Measurements from ENCODE around the gene MFSD6L.

DNA sequence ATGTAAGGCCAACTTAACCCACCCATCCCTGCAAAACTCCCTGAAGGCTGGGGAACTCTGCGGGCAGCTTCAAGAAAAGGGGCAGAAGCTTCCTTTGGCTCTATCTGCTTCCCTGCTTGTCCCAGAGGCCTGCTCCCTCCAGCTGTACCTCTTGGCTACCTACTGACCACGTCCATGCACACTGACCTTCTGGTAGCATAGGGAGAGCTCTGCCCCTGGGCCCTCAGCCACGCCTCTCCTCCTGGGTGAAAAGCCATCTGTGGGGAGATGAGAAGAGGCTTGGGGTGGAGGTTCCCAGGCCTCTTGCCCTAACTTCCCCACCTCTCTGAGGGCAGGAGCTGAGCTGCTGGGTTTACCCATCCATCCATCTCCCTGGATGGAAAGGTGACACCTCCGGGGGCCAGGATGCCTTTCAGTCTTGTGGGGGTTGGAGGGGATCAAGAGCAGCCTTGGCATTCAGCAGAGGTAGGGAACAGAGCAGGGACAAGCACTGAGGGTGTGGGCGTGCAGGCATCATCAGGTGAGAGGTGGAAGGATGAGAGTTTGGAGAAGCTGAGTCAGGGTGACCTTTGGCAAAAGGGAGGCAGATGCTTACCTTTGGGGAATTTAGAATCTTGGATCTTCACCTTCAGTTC, 23.4 kb upstream of the MFSD6L start:
- TF ChIP-seq, protein P1, sequence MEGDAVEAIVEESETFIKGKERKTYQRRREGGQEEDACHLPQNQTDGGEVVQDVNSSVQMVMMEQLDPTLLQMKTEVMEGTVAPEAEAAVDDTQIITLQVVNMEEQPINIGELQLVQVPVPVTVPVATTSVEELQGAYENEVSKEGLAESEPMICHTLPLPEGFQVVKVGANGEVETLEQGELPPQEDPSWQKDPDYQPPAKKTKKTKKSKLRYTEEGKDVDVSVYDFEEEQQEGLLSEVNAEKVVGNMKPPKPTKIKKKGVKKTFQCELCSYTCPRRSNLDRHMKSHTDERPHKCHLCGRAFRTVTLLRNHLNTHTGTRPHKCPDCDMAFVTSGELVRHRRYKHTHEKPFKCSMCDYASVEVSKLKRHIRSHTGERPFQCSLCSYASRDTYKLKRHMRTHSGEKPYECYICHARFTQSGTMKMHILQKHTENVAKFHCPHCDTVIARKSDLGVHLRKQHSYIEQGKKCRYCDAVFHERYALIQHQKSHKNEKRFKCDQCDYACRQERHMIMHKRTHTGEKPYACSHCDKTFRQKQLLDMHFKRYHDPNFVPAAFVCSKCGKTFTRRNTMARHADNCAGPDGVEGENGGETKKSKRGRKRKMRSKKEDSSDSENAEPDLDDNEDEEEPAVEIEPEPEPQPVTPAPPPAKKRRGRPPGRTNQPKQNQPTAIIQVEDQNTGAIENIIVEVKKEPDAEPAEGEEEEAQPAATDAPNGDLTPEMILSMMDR (IDR thresholded peaks at IDR 0.05; ENCODE audit: low read length) = no peak
- no peak for TF ChIP-seq EZH2 (IDR thresholded peaks at IDR 0.05; ENCODE audit: borderline replicate concordance, low read length)
